ENCODE results near the gene IGF2R. TPM values are rescaled to one million over a fixed set of nuclear protein-coding genes. Genes with fewer than 3 reads are reported as not detected.
A peak's percentile ranks its signal among the peaks of the same experiment; 100 is the strongest.

The IGF2R gene
- total RNA-seq, 1 donor from 2014 or later = 109 TPM

DNA sequence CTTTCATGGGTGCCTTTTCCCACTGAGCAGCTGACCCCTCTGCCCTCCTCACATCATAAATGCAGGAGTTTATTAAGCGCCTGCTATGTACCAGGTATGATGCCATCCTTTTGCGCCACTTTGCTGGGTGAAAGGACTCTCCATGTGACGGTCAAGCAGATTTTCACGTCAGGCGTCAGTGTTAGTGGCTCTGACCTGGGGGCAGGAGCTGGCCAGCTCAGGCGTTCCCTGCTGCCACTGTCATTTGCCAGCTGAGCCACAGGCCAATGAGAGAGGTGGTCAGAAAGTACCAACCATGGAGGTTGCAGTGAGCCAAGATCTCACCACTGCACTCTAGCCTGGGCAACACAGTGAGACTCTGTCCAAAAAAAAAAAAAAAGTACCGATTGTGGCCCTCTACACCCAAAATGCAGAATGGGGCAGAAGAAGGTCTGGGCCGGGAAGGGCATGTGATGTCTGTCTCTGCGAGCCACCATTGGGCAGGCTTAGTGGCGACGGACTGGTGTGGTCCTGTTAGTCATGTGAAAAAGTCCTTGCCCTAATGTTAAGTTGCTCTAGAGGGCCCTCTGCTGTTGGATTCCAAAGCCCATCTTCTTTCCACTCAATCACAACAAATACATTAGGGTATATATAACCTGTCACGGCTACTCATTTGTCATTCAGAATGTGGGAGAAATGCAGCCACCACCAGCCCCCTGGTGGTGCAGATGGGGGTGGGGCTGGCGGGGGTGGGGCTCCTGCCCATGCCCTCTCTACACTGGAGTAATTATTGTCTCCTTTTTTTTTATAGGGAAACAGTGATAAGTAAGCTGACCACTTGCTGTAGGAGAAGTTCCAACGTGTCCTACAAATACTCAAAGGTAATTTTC is 134.3 kb downstream of the IGF2R start:
- Histone ChIP-seq H3K36me3 (ENCODE audit: control insufficient read depth, insufficient read depth, low read length) (peaks cover 18% of the 10 kb centered on the region), H3K27me3 (ENCODE audit: control insufficient read depth, insufficient read depth, low read length) (no peaks in the 10 kb centered on the region), H3K4me3 (ENCODE audit: low read depth, low read length) (no peak overlapping the region)
- TF ChIP-seq, protein P1, sequence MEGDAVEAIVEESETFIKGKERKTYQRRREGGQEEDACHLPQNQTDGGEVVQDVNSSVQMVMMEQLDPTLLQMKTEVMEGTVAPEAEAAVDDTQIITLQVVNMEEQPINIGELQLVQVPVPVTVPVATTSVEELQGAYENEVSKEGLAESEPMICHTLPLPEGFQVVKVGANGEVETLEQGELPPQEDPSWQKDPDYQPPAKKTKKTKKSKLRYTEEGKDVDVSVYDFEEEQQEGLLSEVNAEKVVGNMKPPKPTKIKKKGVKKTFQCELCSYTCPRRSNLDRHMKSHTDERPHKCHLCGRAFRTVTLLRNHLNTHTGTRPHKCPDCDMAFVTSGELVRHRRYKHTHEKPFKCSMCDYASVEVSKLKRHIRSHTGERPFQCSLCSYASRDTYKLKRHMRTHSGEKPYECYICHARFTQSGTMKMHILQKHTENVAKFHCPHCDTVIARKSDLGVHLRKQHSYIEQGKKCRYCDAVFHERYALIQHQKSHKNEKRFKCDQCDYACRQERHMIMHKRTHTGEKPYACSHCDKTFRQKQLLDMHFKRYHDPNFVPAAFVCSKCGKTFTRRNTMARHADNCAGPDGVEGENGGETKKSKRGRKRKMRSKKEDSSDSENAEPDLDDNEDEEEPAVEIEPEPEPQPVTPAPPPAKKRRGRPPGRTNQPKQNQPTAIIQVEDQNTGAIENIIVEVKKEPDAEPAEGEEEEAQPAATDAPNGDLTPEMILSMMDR (IDR thresholded peaks at IDR 0.05; ENCODE audit: insufficient read depth, low read length, severe bottlenecking) = peak; percentile 30
- FAIRE-seq (no peak), DNase-seq (ENCODE audit: low read depth) (peak; percentile 22)

DNA sequence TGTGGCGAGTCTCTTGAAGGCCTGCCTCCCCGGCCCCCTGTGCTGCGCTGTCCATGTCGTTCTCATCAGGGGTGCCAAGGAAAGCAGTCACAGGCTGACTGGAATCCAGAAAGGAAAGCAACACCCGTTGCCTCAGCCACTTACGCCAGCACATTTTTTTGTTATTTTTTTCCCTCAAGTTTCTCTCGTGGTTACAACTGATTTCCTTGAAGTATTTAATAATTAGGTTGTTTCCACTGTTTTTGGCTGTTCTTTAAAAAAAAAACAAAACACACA is 134.9 kb downstream of the IGF2R start:
- FAIRE-seq (no peak), DNase-seq (ENCODE audit: low read depth) (no peak)
- Histone ChIP-seq H3K36me3 (ENCODE audit: control insufficient read depth, insufficient read depth, low read length) (peaks cover 18% of the 10 kb centered on the region), H3K4me3 (ENCODE audit: low read depth, low read length) (no peak overlapping the region), H3K27me3 (ENCODE audit: control insufficient read depth, insufficient read depth, low read length) (no peaks in the 10 kb centered on the region)
- TF ChIP-seq, protein P1 (IDR thresholded peaks at IDR 0.05; ENCODE audit: insufficient read depth, low read length, severe bottlenecking) = no peak

DNA sequence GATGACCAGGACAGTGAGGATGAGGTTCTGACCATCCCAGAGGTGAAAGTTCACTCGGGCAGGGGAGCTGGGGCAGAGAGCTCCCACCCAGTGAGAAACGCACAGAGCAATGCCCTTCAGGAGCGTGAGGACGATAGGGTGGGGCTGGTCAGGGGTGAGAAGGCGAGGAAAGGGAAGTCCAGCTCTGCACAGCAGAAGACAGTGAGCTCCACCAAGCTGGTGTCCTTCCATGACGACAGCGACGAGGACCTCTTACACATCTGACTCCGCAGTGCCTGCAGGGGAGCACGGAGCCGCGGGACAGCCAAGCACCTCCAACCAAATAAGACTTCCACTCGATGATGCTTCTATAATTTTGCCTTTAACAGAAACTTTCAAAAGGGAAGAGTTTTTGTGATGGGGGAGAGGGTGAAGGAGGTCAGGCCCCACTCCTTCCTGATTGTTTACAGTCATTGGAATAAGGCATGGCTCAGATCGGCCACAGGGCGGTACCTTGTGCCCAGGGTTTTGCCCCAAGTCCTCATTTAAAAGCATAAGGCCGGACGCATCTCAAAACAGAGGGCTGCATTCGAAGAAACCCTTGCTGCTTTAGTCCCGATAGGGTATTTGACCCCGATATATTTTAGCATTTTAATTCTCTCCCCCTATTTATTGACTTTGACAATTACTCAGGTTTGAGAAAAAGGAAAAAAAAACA is 136.1 kb downstream of the IGF2R start:
- TF ChIP-seq, protein P1 (IDR thresholded peaks at IDR 0.05; ENCODE audit: insufficient read depth, low read length, severe bottlenecking) = no peak
- H3K36me3 ChIP-seq (ENCODE audit: control insufficient read depth, insufficient read depth, low read length) = peaks cover 19% of the 10 kb centered on the region
- FAIRE-seq = no peak
- H3K4me3 ChIP-seq (ENCODE audit: low read depth, low read length) = no peak overlapping the region
- no peaks in the 10 kb centered on the region for H3K27me3 ChIP-seq (ENCODE audit: control insufficient read depth, insufficient read depth, low read length)
- no peak for DNase-seq (ENCODE audit: low read depth)

DNA sequence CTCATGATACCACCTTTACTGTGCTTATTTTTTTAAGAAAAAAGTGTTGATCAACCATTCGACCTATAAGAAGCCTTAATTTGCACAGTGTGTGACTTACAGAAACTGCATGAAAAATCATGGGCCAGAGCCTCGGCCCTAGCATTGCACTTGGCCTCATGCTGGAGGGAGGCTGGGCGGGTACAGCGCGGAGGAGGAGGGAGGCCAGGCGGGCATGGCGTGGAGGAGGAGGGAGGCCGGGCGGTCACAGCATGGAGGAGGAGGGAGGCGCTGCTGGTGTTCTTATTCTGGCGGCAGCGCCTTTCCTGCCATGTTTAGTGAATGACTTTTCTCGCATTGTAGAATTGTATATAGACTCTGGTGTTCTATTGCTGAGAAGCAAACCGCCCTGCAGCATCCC is 137.1 kb downstream of the IGF2R start:
- FAIRE-seq (no peak), DNase-seq (ENCODE audit: low read depth) (no peak)
- H3K27me3 ChIP-seq (ENCODE audit: control insufficient read depth, insufficient read depth, low read length) = no peaks in the 10 kb centered on the region
- TF ChIP-seq, protein P1 (IDR thresholded peaks at IDR 0.05; ENCODE audit: insufficient read depth, low read length, severe bottlenecking) = no peak
- no peak overlapping the region for H3K4me3 ChIP-seq (ENCODE audit: low read depth, low read length)
- peaks cover 19% of the 10 kb centered on the region for H3K36me3 ChIP-seq (ENCODE audit: control insufficient read depth, insufficient read depth, low read length)

DNA sequence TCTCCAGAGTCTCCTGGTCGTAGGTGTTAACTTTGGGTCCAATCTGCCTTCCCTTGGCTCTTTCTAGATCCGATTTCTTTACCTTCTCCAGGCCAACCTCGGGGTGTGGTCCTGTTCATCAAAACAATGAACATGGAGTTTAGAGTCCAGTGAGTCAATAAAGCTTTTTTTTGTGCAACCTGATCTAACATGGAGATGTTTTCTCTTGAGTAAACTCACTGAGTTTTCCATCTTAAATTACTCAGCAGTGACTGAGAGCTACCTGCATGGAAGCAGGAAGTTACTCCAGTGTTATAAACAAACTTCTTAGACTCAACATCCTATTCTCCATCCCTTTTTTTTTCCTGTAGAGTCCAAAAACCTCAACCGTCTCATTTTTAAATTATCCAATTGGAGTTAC is 137.8 kb downstream of the IGF2R start:
- FAIRE-seq (no peak), DNase-seq (ENCODE audit: low read depth) (peak; percentile 75)
- H3K27me3 ChIP-seq (ENCODE audit: control insufficient read depth, insufficient read depth, low read length) = no peaks in the 10 kb centered on the region
- H3K36me3 ChIP-seq (ENCODE audit: control insufficient read depth, insufficient read depth, low read length) = peaks cover 19% of the 10 kb centered on the region
- no peak overlapping the region for H3K4me3 ChIP-seq (ENCODE audit: low read depth, low read length)
- TF ChIP-seq, protein P1 (IDR thresholded peaks at IDR 0.05; ENCODE audit: insufficient read depth, low read length, severe bottlenecking) = no peak
